Adrenal gland (tissue), 12 donors: ENCODE results near the gene DARS1. TPM values are rescaled to one million over a fixed set of nuclear protein-coding genes. Genes with fewer than 3 reads are reported as not detected.

Experiments
- DNase-seq, 7 donors: peaks; one replicate each; pipeline ENCODE4 v3.0.0-alpha.2; 2019 to 2020
- H3K27ac ChIP-seq, 5 donors: fragments of 200-600 bp; sonication (generic) in 4 of 5; 1 replicate in 3 of 5; 2 replicates in 2 of 5; pipeline versions ENCODE4 v1.5.1 to v1.8.0; 2016 to 2020; ENCODE audit warnings: mild to moderate bottlenecking in 1 of 5
- H3K27me3 ChIP-seq: fragments of 200-600 bp; 2 replicates; pipeline ENCODE4 v1.8.0; 2021
- H3K36me3 ChIP-seq, 2 donors: fragments of 200-600 bp; replicated peaks in 1 of 2; 1 replicate in 1 of 2; 2 replicates in 1 of 2; pipeline versions ENCODE4 v1.5.1 to v1.8.0; 2018 to 2022
- H3K4me1 ChIP-seq, 2 donors: fragments of 200-600 bp; replicated peaks in 1 of 2; 1 replicate in 1 of 2; 2 replicates in 1 of 2; pipeline versions ENCODE4 v1.5.1 to v1.8.0; 2018 to 2021
- H3K4me3 ChIP-seq, 4 donors: fragments of 200-600 bp; sonication (generic) in 3 of 4; one replicate each; pipeline ENCODE4 v1.5.1; 2016 to 2018
- H3K9me3 ChIP-seq, 3 donors: fragments of 200-600 bp; sonication (generic) in 1 of 3; replicated peaks in 1 of 3; 1 replicate in 2 of 3; 2 replicates in 1 of 3; pipeline versions ENCODE4 v1.5.1 to v1.8.0; 2016 to 2021
- CTCF ChIP-seq, 6 experiments: fragments of 450-650 bp in 4 of 6; fragments of 200-600 bp in 2 of 6; sonication (generic) in 1 of 6; IDR thresholded peaks; 1 replicate in 5 of 6; 2 replicates in 1 of 6; pipeline versions ENCODE4 v1.5.1 to v1.8.0; 2016 to 2021; ENCODE audit warnings: antibody characterized with exemption in 6 of 6, mild to moderate bottlenecking in 2 of 6, moderate library complexity in 1 of 6
- POLR2A ChIP-seq, 2 donors: fragments of 450-650 bp; IDR thresholded peaks; one replicate each; pipeline ENCODE4 v1.6.1; 2017; ENCODE audit warnings: antibody characterized with exemption in 2 of 2, mild to moderate bottlenecking in 2 of 2, moderate library complexity in 1 of 2
- whole genome bisulfite sequencing, 4 donors: extraction: QIAGEN DNeasy Blood & Tissue Kit in 2 of 4; methylation state at CpG; one replicate each; pipeline versions ENCODE4 v1.1.5 to v1.1.7; 2013 to 2017; 5-methylcytosine and 5-hydroxymethylcytosine counted together
- intact Hi-C, 2 donors: fragments of 100-400 bp; cut with DNase I; formaldehyde crosslinking; loops; one replicate each; pipeline versions ENCODE4 v1.14.1 to v1.15.0; 2022 to 2023
- polyA plus RNA-seq, 3 donors: library from polyadenylated mRNA; stranded (reverse); fragments of 200-250 nt in 2 of 3; fragments of 350-450 nt in 1 of 3; fragmentation: Illumina TruSeq in 1 of 3; extraction: RNeasy Lipid Tissue Mini Kit (QIAGEN cat#74804) in 1 of 3; gene quantifications; one replicate each; pipeline ENCODE4 v1.2.3, GENCODE V29; 2013 to 2014
- total RNA-seq, 9 donors: library from RNA; depleted of rRNA in 4 of 9; stranded (reverse); fragments of >200 nt in 4 of 9; fragments of 120-200 nt in 1 of 9; fragmentation: NEBNext Ultra II Directional in 1 of 9; extraction: Animal tissue kit (Norgen Biotek cat#: 25700) in 1 of 9; gene quantifications; one replicate each; pipeline versions ENCODE4 v1.1.0 to v1.2.4, GENCODE V29; 2013 to 2023
- donor health status: healthy with polysubstance abuse.
- donor health status: Bipolar disorder and iron deficiency.
- donor health status: DM: yes; HTN: yes; CAD: no.
- donor health status: DM: no; HTN: no; CAD: no.
- donor health status: DM: no; HTN: no; CAD: no.
- donor health status: DM: yes; HTN: yes; CAD: no.

Gene DARS1
- total and polyA plus RNA-seq, 12 donors: 50.6 to 159 (median 82.9) TPM

GRCh38 chr2:135952891-135953290, 32.5 kb downstream of the DARS1 start:
- Histone ChIP-seq H3K36me3 (no peaks in the 10 kb centered on the region), H3K9me3 (no peaks in the 10 kb centered on the region), H3K27me3 (no peaks in the 10 kb centered on the region), H3K4me3 (no peak overlapping the region), H3K4me1 (peaks cover 13 to 21% of the 10 kb centered on the region in 2 donors), H3K27ac (no peak overlapping the region)
- DNase-seq: no peak
- 88 to 96% (median 94%) methylated on average over 5 of the region's 5 CpGs for WGBS, 4 donors
- TF ChIP-seq POLR2A (IDR thresholded peaks at IDR 0.05) (no peak), CTCF (IDR thresholded peaks at IDR 0.05) (no peak)
- intact Hi-C loops: no loop called here

GRCh38 chr2:135951041-135951583, 34.3 kb downstream of the DARS1 start:
- H3K27me3 ChIP-seq: no peaks in the 10 kb centered on the region
- peaks cover 13 to 21% of the 10 kb centered on the region in 2 donors for H3K4me1 ChIP-seq
- no peak overlapping the region for H3K4me3 ChIP-seq
- intact Hi-C loops: no loop called here
- no peak overlapping the region for H3K27ac ChIP-seq
- WGBS, 4 donors: 89 to 93% (median 92%) methylated on average over 3 of the region's 3 CpGs
- DNase-seq: no peak
- no peaks in the 10 kb centered on the region for H3K9me3 ChIP-seq
- no peaks in the 10 kb centered on the region for H3K36me3 ChIP-seq
- no peak for TF ChIP-seq CTCF (IDR thresholded peaks at IDR 0.05)
- no peak for TF ChIP-seq POLR2A (IDR thresholded peaks at IDR 0.05)

- peaks cover 13 to 18% of the 10 kb centered on the region in 2 donors for H3K4me1 ChIP-seq
- intact Hi-C loops: no loop called here
- WGBS, 4 donors: 59 to 64% (median 61%) methylated on average over 3 of the region's 3 CpGs
- no peak overlapping the region for H3K4me3 ChIP-seq
- no peaks in the 10 kb centered on the region for H3K9me3 ChIP-seq
- no peaks in the 10 kb centered on the region for H3K36me3 ChIP-seq
- no peak for TF ChIP-seq CTCF (IDR thresholded peaks at IDR 0.05)
- no peak for TF ChIP-seq POLR2A (IDR thresholded peaks at IDR 0.05)
- no peak for DNase-seq
- peak overlapping the region in 1 of 5 donors; percentile 10 for H3K27ac ChIP-seq
- H3K27me3 ChIP-seq: no peaks in the 10 kb centered on the region
These were observed 35.8 kb downstream of the DARS1 start for GRCh38 chr2:135949451-135950234.

GRCh38 chr2:135948642-135949355, 36.6 kb downstream of the DARS1 start:
- TF ChIP-seq CTCF (IDR thresholded peaks at IDR 0.05): no peak
- no peak for TF ChIP-seq POLR2A (IDR thresholded peaks at IDR 0.05)
- H3K9me3 ChIP-seq: no peaks in the 10 kb centered on the region
- H3K36me3 ChIP-seq: no peaks in the 10 kb centered on the region
- peak overlapping the region in 1 of 5 donors; percentile 10 for H3K27ac ChIP-seq
- H3K4me3 ChIP-seq: no peak overlapping the region
- 69 to 85% (median 79%) methylated on average over 9 of the region's 9 CpGs for WGBS, 4 donors
- H3K4me1 ChIP-seq: peaks cover 13 to 18% of the 10 kb centered on the region in 2 donors
- no peaks in the 10 kb centered on the region for H3K27me3 ChIP-seq
- DNase-seq: no peak
- intact Hi-C loops: no loop called here
